GM18498 (cell line): ENCODE data around the gene CNOT1.
A peak's percentile ranks its signal among the peaks of the same experiment; 100 is the strongest.
"Not testable (repeated sequence)": the region's sequence is repeated elsewhere in the genome, so short reads cannot be mapped to it uniquely, and the experiment has no call there.

Experiments used
- ATAC-seq: cut with Tn5 transposase; IDR thresholded peaks from one replicate; pipeline ENCODE4 v1.9.1; 2021; ENCODE audit warnings: mild to moderate bottlenecking, moderate library complexity; ENCODE audit not compliant: unreplicated experiment

The CNOT1 gene

GRCh38 chr16:58629733-58630640 is at the start of gene CNOT1:
TSS of gene CNOT1 (minus strand) at chr16:58629826. CDS start at chr16:58599337, 30,489 bp downstream.
- peak; percentile 89 for ATAC-seq

GRCh38 chr16:58678716-58679115 is 49.1 kb upstream of the CNOT1 start:
- ATAC-seq: no peak

GRCh38 chr16:58678269-58678668 is 48.6 kb upstream of the CNOT1 start:
- no peak for ATAC-seq

- ATAC-seq: no peak
Observed at GRCh38 chr16:58670946-58671583, 41.4 kb upstream of the CNOT1 start.

GRCh38 chr16:58670177-58670576 is 40.6 kb upstream of the CNOT1 start:
- ATAC-seq: no peak

GRCh38 chr16:58665200-58665599 is 35.6 kb upstream of the CNOT1 start:
- ATAC-seq: no peak

GRCh38 chr16:58661199-58661830 is 31.7 kb upstream of the CNOT1 start:
- ATAC-seq: peak; percentile 89

GRCh38 chr16:58659911-58660310 is 30.3 kb upstream of the CNOT1 start:
- ATAC-seq: not testable (repeated sequence)

GRCh38 chr16:58658796-58659211 is 29.2 kb upstream of the CNOT1 start:
- no peak for ATAC-seq

- no peak for ATAC-seq
Observed at GRCh38 chr16:58656899-58657298, 27.3 kb upstream of the CNOT1 start.

GRCh38 chr16:58655215-58655596 is 25.6 kb upstream of the CNOT1 start:
- ATAC-seq: no peak

- no peak for ATAC-seq
Observed at GRCh38 chr16:58654560-58655214, 25.1 kb upstream of the CNOT1 start.

GRCh38 chr16:58652741-58653140 is 23.1 kb upstream of the CNOT1 start:
- no peak for ATAC-seq

GRCh38 chr16:58651965-58652348 is 22.3 kb upstream of the CNOT1 start:
- ATAC-seq: no peak

GRCh38 chr16:58649707-58650106 is 20.1 kb upstream of the CNOT1 start:
- ATAC-seq: no peak

GRCh38 chr16:58647107-58647506 is 17.5 kb upstream of the CNOT1 start:
- no peak for ATAC-seq

- no peak for ATAC-seq
Observed at GRCh38 chr16:58644765-58645487, 15.3 kb upstream of the CNOT1 start.

GRCh38 chr16:58644108-58644507 is 14.5 kb upstream of the CNOT1 start:
- ATAC-seq: no peak

GRCh38 chr16:58640949-58641348 is 11.3 kb upstream of the CNOT1 start:
- no peak for ATAC-seq

- ATAC-seq: no peak
Observed at GRCh38 chr16:58639836-58640235, 10.2 kb upstream of the CNOT1 start.

- no peak for ATAC-seq
Observed at GRCh38 chr16:58639230-58639629, 9.6 kb upstream of the CNOT1 start.
